Cardiac fibroblast (primary cell): ENCODE data around the gene RSU1.
A peak's percentile ranks its signal among the peaks of the same experiment; 100 is the strongest.

Source experiments
- DNase-seq, 2 donors: peaks; one replicate each; pipeline versions ENCODE4 v3.0.0 to v3.0.0-alpha.2; 2010; ENCODE audit warnings: low read depth in 2 of 2
- H3K4me3 ChIP-seq, 2 donors: replicated peaks in 1 of 2; 1 replicate in 1 of 2; 2 replicates in 1 of 2; pipeline ENCODE4 v1.5.1; 2011; ENCODE audit warnings: low read depth in 2 of 2, low read length in 2 of 2, mild to moderate bottlenecking in 2 of 2, moderate library complexity in 1 of 2
- CTCF ChIP-seq: IDR thresholded peaks from one replicate; pipeline ENCODE4 v1.5.1; 2011; ENCODE audit warnings: low read depth, mild to moderate bottlenecking, low read length, inconsistent platforms

Gene RSU1

DNA sequence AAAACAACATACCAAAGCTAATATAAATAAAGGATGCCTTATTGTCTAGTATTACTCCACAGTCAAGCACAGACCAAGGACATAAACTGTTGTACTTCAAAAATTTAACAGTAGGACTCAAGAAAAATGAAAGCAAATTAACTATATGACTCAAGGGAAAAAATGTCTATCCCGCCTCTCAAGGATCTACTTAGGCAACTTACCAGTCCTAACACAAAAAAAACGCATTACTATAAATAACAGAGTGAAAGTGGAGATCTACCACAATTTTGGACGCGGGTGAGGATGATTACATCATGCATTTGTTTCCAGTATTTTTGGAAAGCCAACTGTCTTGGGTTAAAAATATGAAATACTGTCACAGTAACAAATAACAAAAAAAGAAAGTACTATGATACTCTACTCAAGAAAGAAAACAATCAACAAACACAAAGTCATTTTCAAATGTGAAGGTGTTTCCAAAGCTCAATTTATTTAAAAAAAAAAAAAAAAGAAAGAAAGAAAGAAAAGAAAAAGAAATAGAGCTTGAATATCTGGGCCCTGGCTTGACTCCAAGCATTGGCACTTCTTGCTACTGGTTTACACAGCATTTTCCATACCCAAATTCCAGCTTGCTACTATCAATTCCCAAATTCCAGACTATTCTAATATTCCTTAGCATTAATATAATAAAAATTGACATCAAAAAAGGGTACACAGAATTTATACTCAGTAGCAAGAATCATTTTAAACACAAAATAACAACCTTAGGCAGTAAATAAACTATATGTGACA lies 99.4 kb downstream of the RSU1 start:
- H3K4me3 ChIP-seq = no peak overlapping the region
- peak; percentile 80 to 88 for DNase-seq
- TF ChIP-seq CTCF = no peak

DNA sequence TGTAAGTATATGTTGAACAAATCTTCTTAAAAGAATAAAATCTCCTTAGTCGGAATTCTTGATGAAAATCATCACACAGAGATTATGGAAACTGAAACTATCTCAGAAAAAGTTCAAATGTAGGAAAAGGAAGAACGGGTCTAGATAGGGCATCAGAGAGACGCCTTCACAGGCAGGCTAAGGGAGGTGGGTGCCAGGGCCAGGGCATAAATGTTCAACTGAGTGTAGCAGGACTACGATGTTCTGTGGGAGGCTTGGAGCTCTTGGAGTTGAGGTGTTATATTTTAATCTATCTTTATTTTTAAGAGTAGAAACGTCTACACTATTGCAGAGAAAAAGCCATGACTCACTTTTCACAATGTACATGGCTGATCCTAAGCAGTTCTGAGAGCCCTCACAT lies 101.2 kb downstream of the RSU1 start:
- no peak for DNase-seq
- TF ChIP-seq CTCF = no peak
- no peak overlapping the region for H3K4me3 ChIP-seq

DNA sequence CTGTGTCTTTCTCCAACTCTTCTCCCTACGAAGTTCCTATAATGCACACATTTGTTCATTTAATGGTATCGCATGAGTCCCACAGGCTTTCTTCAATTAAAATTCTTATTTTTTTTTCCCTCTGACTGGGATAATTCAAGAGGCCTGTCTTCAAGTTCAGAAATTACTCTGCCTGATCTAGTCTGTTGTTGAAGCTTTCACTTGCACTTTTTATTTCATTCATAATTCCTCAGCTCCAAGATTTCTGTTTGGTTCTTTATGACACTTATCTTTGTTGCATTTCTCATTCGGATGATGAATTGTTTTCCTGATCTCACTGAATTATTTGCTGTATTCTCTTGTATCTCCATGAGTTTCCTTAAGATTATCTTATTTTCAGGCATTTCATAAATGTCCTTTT lies 103.9 kb downstream of the RSU1 start:
- H3K4me3 ChIP-seq = no peak overlapping the region
- TF ChIP-seq CTCF = no peak
- DNase-seq = no peak

DNA sequence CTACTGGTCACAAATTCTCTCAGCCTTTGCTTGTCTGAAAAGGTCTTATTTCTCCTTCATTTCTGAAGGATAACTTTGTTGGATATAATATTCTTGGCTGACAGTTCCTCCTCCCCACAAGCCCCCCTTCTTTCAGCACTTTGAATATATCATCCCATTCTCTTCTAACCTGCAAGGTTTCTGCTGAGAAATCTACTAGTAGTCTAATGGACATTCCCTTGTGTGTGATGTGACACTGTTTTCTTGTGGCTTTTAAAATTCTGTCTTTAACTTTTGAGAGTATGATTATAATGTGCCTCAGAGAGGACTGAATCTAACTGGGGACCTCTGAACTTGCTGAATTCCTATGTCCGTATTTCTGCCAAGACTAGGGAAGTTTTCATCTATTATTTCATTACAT lies 104.3 kb downstream of the RSU1 start:
- DNase-seq = no peak

GRCh38 chr10:16700331-16700730 lies 116.9 kb downstream of the RSU1 start:
- TF ChIP-seq CTCF = no peak
- no peak overlapping the region for H3K4me3 ChIP-seq
- DNase-seq = no peak

More for the DNA sequence above, 104.3 kb downstream of the RSU1 start:
- no peak for TF ChIP-seq CTCF
- H3K4me3 ChIP-seq = no peak overlapping the region

- TF ChIP-seq CTCF = no peak
- DNase-seq = no peak
- no peak overlapping the region for H3K4me3 ChIP-seq
These were observed 117.7 kb downstream of the RSU1 start for GRCh38 chr10:16699435-16700057.

DNA sequence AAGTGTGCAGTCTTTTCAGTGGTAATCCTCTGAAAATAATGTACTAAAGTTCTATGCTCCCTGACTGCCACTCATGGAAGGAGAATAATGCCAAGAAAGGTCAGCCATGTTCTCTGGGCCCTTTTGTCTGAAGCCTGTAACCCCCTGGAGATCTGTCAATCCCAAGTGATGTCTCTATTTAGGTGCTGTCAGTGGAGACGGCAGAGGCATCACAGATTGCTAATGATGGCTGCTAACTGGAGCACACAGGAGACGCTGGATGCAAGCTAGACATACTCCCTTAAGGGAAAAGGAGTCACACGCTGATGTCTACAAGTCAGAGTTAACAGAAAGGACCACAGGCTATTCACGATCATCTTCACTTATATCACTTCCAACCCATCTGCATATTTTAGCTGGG lies 118.8 kb downstream of the RSU1 start:
- no peak overlapping the region for H3K4me3 ChIP-seq
- no peak for TF ChIP-seq CTCF
- DNase-seq = no peak
